HCT116 (cell line): ENCODE results near the gene SPRR5. TPM values are rescaled to one million over a fixed set of nuclear protein-coding genes. Genes with fewer than 3 reads are reported as not detected.

Experiments
- ATAC-seq: fragments of 200-7000 bp; cut with Tn5 transposase; 2 replicates; pipeline ENCODE4 v1.9.1; 2020; ENCODE audit warnings: mild to moderate bottlenecking, moderate library complexity
- BruUV-seq: library from RNA; stranded (reverse); fragments of 400-500 nt; replicated peaks from 2 replicates; lab custom pipeline; 2021; lab: Mats Ljungman, UMichigan
- CTCF ChIA-PET: fragments of 300-600 bp; sonication (Branson Sonifier 250); formaldehyde crosslinking; loops from one replicate; lab custom pipeline; 2021; ENCODE audit warnings: antibody characterized with exemption; lab: Charles Lee
- POLR2A ChIA-PET: fragments of 300-600, 350-600 bp; sonication (Branson Sonifier 250); formaldehyde crosslinking; loops from one replicate; lab custom pipeline; 2021; ENCODE audit warnings: antibody characterized with exemption; lab: Charles Lee
- RAD21 ChIA-PET, 2 experiments: fragments of 300-600 bp; sonication (Branson Sonifier 250); formaldehyde crosslinking; loops; one replicate each; lab custom pipeline; 2023; ENCODE audit warnings: low total read pairs in 2 of 2; ENCODE audit not compliant: uncharacterized antibody in 2 of 2, unreplicated experiment in 2 of 2, low non-redundant PET in 1 of 2; lab: Charles Lee
- DNase-seq: peaks from one replicate; pipeline ENCODE4 v3.0.0-alpha.2; 2010; ENCODE audit warnings: low read depth, low spot score
- H2AFZ ChIP-seq: fragments of 200-600 bp; shearing (Covaris generic), sonication (generic); 2 replicates; pipeline ENCODE4 v1.6.1; 2017; ENCODE audit warnings: low read depth, mixed run types, mixed read lengths, antibody characterized with exemption, low read length; ENCODE audit not compliant: poor library complexity, severe bottlenecking
- H3K27ac ChIP-seq: 2 replicates; pipeline ENCODE4 v1.5.1; 2012; ENCODE audit warnings: low read depth, low read length
- H3K27me3 ChIP-seq: fragments of 200-600 bp; sonication (generic); 2 replicates; pipeline ENCODE4 v1.6.1; 2016; ENCODE audit warnings: mixed run types, low read length, mixed read lengths; ENCODE audit not compliant: insufficient read depth
- H3K36me3 ChIP-seq, 2 experiments: fragments of 200-500 bp in 1 of 2; fragments of 200-600 bp in 1 of 2; sonication (Bioruptor generic) in 1 of 2; sonication (generic) in 1 of 2; 2 replicates each; pipeline versions ENCODE4 v1.5.1 to v1.6.1; 2014 to 2016; ENCODE audit warnings: low read length in 2 of 2, inconsistent platforms in 1 of 2, mixed read lengths in 1 of 2, mixed run types in 1 of 2; ENCODE audit not compliant: insufficient read depth in 2 of 2, control insufficient read depth in 1 of 2
- H3K4me1 ChIP-seq, 2 experiments: fragments of 200-600 bp in 1 of 2; sonication (generic) in 1 of 2; 2 replicates each; pipeline versions ENCODE4 v1.5.1 to v1.6.1; 2012 to 2017; ENCODE audit warnings: low read length in 2 of 2, inconsistent platforms in 1 of 2, mild to moderate bottlenecking in 1 of 2, mixed read lengths in 1 of 2, mixed run types in 1 of 2, moderate library complexity in 1 of 2; ENCODE audit not compliant: insufficient read depth in 2 of 2, control insufficient read depth in 1 of 2
- H3K4me2 ChIP-seq: fragments of 200-600 bp; sonication (generic); 2 replicates; pipeline ENCODE4 v1.6.1; 2017; ENCODE audit warnings: mixed run types, low read length, mixed read lengths
- H3K4me3 ChIP-seq, 2 experiments: fragments of 200-600 bp in 1 of 2; sonication (generic) in 1 of 2; replicated peaks in 1 of 2; 2 replicates each; pipeline ENCODE4 v1.5.1; 2011 to 2016; ENCODE audit warnings: low read length in 2 of 2, control low read depth in 1 of 2, low read depth in 1 of 2, mild to moderate bottlenecking in 1 of 2, mixed read lengths in 1 of 2, mixed run types in 1 of 2
- H3K79me2 ChIP-seq: fragments of 200-600 bp; sonication (generic); 2 replicates; pipeline ENCODE4 v1.6.1; 2017; ENCODE audit warnings: mild to moderate bottlenecking, mixed run types, low read length, moderate library complexity, mixed read lengths; ENCODE audit not compliant: insufficient read depth
- H3K9ac ChIP-seq: fragments of 200-600 bp; sonication (generic); 2 replicates; pipeline ENCODE4 v1.6.1; 2016; ENCODE audit warnings: low read length, mixed read lengths
- H3K9me2 ChIP-seq: fragments of 200-600 bp; sonication (generic), shearing (Covaris generic); 2 replicates; pipeline ENCODE4 v1.6.1; 2017; ENCODE audit warnings: mixed run types, mild to moderate bottlenecking, moderate library complexity; ENCODE audit not compliant: insufficient read depth
- H3K9me3 ChIP-seq, 2 experiments: fragments of 200-500 bp in 1 of 2; fragments of 200-600 bp in 1 of 2; sonication (Bioruptor generic) in 1 of 2; sonication (generic) in 1 of 2; 2 replicates each; pipeline ENCODE4 v1.6.1; 2014 to 2017; ENCODE audit warnings: low read length in 2 of 2, mixed read lengths in 2 of 2, inconsistent platforms in 1 of 2, low read depth in 1 of 2, mild to moderate bottlenecking in 1 of 2, mixed run types in 1 of 2, moderate library complexity in 1 of 2; ENCODE audit not compliant: control insufficient read depth in 1 of 2, insufficient read depth in 1 of 2
- H4K20me1 ChIP-seq: fragments of 200-600 bp; sonication (generic), shearing (Covaris generic); 2 replicates; pipeline ENCODE4 v1.6.1; 2017; ENCODE audit warnings: mixed run types, mild to moderate bottlenecking, moderate library complexity; ENCODE audit not compliant: insufficient read depth
- ATF3 ChIP-seq: IDR thresholded peaks from 2 replicates; pipeline ENCODE4 v1.6.1; 2012
- CBX3 ChIP-seq: IDR thresholded peaks from 2 replicates; pipeline ENCODE4 v1.6.1; 2012; ENCODE audit warnings: low read depth
- CEBPB ChIP-seq: IDR thresholded peaks from 2 replicates; pipeline ENCODE4 v1.6.1; 2012; ENCODE audit warnings: low read depth
- ELF1 ChIP-seq: IDR thresholded peaks from 2 replicates; pipeline ENCODE4 v1.6.1; 2012; ENCODE audit warnings: low read depth, borderline replicate concordance
- FOSL1 ChIP-seq: IDR thresholded peaks from 2 replicates; pipeline ENCODE4 v1.6.1; 2012; ENCODE audit warnings: low read depth
- JUND ChIP-seq: IDR thresholded peaks from 2 replicates; pipeline ENCODE4 v1.6.1; 2012
- MAX ChIP-seq: IDR thresholded peaks from 2 replicates; pipeline ENCODE4 v1.6.1; 2012
- RAD21 ChIP-seq: IDR thresholded peaks from 2 replicates; pipeline ENCODE4 v1.6.1; 2012; ENCODE audit warnings: low read depth, mild to moderate bottlenecking
- REST ChIP-seq: IDR thresholded peaks from 2 replicates; pipeline ENCODE4 v1.6.1; 2012; ENCODE audit warnings: low read depth
- SRF ChIP-seq: IDR thresholded peaks from 2 replicates; pipeline ENCODE4 v1.6.1; 2012; ENCODE audit warnings: low read depth
- TCF7L2 ChIP-seq: IDR thresholded peaks from 2 replicates; pipeline ENCODE4 v1.7.0; 2011; ENCODE audit warnings: borderline replicate concordance, inconsistent platforms; ENCODE audit not compliant: insufficient read depth, insufficient read length; ENCODE audit errors: extremely low read depth
- intact Hi-C: fragments of 100-400 bp; cut with micrococcal nuclease; formaldehyde crosslinking; loops from 2 replicates; pipeline ENCODE4 v1.10.0; 2022
- total RNA-seq: library from RNA; stranded (reverse); gene quantifications from one replicate; pipeline ENCODE4 v1.2.1, GENCODE V29; 2021; ENCODE audit not compliant: unreplicated experiment

Gene SPRR5
- total RNA-seq, 1 experiment from 2014 or later: not detected

GRCh38 chr1:152942161-152942560, 4.8 kb upstream of the SPRR5 start:
- Histone ChIP-seq H3K4me3 (no peak overlapping the region), H4K20me1 (no peaks in the 10 kb centered on the region), H3K9me2 (no peaks in the 10 kb centered on the region), H3K36me3 (no peaks in the 10 kb centered on the region), H3K27me3 (peaks cover 14% of the 10 kb centered on the region; the same call in 1 of the 2 replicates), H3K79me2 (no peaks in the 10 kb centered on the region), H2AFZ (no peak overlapping the region), H3K9ac (no peak overlapping the region), H3K4me1 (no peaks in the 10 kb centered on the region), H3K27ac (no peak overlapping the region)
- no TSS peak for BruUV-seq
- intact Hi-C loops: no loop called here
- ChIA-PET RAD21 (no interaction called here), CTCF (no interaction called here)
- TF ChIP-seq JUND (no peak), ATF3 (no peak), REST (no peak), ELF1 (no peak), CBX3 (no peak), CEBPB (no peak)
- TF ChIP-seq, all 23 proteins: peak for 0
- POLR2A ChIA-PET: no interaction called here
- DNase-seq (no peak), ATAC-seq (no peak)
- Histone ChIP-seq H3K9me3 (no peaks in the 10 kb centered on the region), H3K4me2 (no peak overlapping the region)

- intact Hi-C loops: no loop called here
- BruUV-seq: no TSS peak
- DNase-seq (no peak), ATAC-seq (no peak)
- POLR2A ChIA-PET: no interaction called here
- Histone ChIP-seq H3K9me3 (no peaks in the 10 kb centered on the region), H3K9me2 (no peaks in the 10 kb centered on the region), H3K79me2 (no peaks in the 10 kb centered on the region), H4K20me1 (no peaks in the 10 kb centered on the region), H3K9ac (no peak overlapping the region), H2AFZ (no peak overlapping the region), H3K27ac (no peak overlapping the region), H3K4me1 (no peaks in the 10 kb centered on the region), H3K4me3 (no peak overlapping the region), H3K36me3 (no peaks in the 10 kb centered on the region), H3K4me2 (no peak overlapping the region), H3K27me3 (peaks cover 28% of the 10 kb centered on the region; the same call in 1 of the 2 replicates)
- no peak for TF ChIP-seq SRF
- TF ChIP-seq RAD21: no peak
- no peak for TF ChIP-seq FOSL1
- no peak for TF ChIP-seq MAX
- TF ChIP-seq CEBPB: no peak
- TF ChIP-seq JUND: no peak
- TF ChIP-seq TCF7L2: no peak
- TF ChIP-seq CBX3: no peak
- RAD21 ChIA-PET: no interaction called here
- CTCF ChIA-PET: no interaction called here
These were observed 758 bp upstream of the SPRR5 start for GRCh38 chr1:152946248-152946647.
